Measurements from ENCODE around the gene PRDX5. TPM values are rescaled to one million over a fixed set of nuclear protein-coding genes. Genes with fewer than 3 reads are reported as not detected.

PRDX5 gene
- total and polyA plus RNA-seq, 8 donors: 9.3 to 725 (median 245) TPM

GRCh38 chr11:64331569-64332371 is 13.8 kb downstream of the PRDX5 start:
- Histone ChIP-seq H3K4me1 (peaks cover 9 to 45% (median 35%) of the 10 kb centered on the region in 4 donors), H3K27me3 (no peaks in the 10 kb centered on the region), H3K4me3 (peak overlapping the region in 1 of 4 donors; percentile 6), H3K9me3 (no peaks in the 10 kb centered on the region), H3K36me3 (no peaks in the 10 kb centered on the region), H3K27ac (peak overlapping the region; percentile 66 to 79 (median 71))
- intact Hi-C loops (cut with DNase I; ENCODE audit: low total_unique reads): no loop called here
- peak; percentile 88 to 92 for DNase-seq
- WGBS, 5 donors: 13 to 26% (median 17%) methylated on average over 10 to 20 of the region's 20 CpGs
- TF ChIP-seq EP300 (IDR thresholded peaks at IDR 0.05) (no peak), CTCF (IDR thresholded peaks at IDR 0.05) (peak in 5 of 7 experiments; percentile 6 to 58 (median 39)), POLR2A (IDR thresholded peaks at IDR 0.05) (no peak), POLR2AphosphoS5 (IDR thresholded peaks at IDR 0.05) (peak in 2 of 3 donors; percentile 22 to 69)

DNA sequence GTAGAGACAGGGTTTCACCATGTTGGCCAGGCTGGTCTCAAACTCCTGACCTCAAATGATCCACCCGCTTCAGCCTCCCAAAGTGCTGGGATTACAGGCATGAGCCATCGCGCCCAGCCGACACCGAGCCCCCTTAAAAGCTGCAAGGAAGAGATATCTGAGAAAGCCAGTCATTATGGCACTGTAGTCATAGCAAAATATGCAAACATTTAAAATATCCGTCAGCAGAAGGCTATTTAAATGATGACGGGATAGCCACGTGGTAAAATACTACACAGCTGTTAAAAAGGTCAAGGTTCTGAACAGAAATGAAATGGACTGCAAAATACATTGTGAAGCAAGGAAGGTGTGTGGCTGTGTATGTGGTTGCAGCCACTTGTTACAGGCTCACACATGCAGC is 15.6 kb downstream of the PRDX5 start:
- Histone ChIP-seq H3K9me3 (no peaks in the 10 kb centered on the region), H3K27me3 (no peaks in the 10 kb centered on the region), H3K4me1 (peaks cover 9 to 45% (median 35%) of the 10 kb centered on the region in 4 donors), H3K4me3 (no peak overlapping the region), H3K36me3 (no peaks in the 10 kb centered on the region), H3K27ac (no peak overlapping the region)
- TF ChIP-seq POLR2AphosphoS5 (IDR thresholded peaks at IDR 0.05) (no peak), POLR2A (IDR thresholded peaks at IDR 0.05) (no peak), CTCF (IDR thresholded peaks at IDR 0.05) (no peak), EP300 (IDR thresholded peaks at IDR 0.05) (no peak)
- 85 to 94% (median 89%) methylated on average over 8 of the region's 8 CpGs for WGBS, 5 donors
- DNase-seq: no peak
- intact Hi-C loops (cut with DNase I; ENCODE audit: low total_unique reads): no loop called here

DNA sequence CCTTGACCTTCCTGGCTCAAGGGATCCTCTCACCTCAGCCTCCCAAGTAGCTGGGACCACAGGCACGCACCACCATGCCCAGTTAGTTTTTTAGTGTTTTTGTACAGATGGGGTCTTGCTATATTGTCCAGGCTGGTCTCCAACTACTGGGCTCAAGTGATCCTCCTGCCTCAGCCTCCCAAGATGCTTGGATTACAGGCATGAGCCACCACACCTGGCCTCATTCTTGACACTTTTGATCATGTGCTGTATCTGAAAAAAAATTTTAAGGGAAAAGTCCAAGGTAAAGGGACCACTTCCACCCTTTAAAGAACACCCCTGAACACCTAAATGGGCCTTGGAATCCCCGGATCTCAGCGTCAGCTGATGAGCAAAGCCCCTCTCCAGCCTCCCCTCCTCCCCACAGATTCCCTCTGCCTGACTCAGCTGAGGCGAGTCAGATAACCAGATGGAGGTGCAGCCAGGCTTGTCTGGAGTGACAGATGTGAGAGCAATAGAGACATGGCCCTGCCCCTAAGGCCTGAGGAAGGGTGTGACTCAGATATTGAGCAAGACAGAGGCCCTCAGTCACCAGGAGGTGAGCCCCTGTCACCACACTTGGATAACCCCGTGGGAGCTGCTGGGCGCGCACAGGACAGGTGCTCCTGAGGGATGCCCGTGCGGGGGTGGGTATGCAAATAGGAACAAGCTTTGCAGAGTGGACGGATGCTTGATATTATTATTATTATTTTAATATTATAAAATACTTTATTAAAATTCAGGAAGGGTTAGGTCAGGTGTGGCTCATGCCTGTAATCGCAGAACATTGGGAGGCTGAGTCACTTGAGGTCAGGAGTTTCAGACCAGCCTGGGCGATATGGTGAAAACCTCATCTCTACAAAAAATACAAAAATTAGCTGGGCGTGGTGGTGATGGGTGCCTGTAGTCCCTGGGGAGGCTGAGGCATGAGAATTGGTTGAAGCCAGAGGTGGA is 17.1 kb downstream of the PRDX5 start:
- peak overlapping the region in 3 of 5 donors; percentile 9 to 41 (median 18) for H3K27ac ChIP-seq
- TF ChIP-seq POLR2A (IDR thresholded peaks at IDR 0.05): no peak
- no peak for TF ChIP-seq EP300 (IDR thresholded peaks at IDR 0.05)
- peak in 1 of 3 donors; percentile 51 for TF ChIP-seq POLR2AphosphoS5 (IDR thresholded peaks at IDR 0.05)
- TF ChIP-seq CTCF (IDR thresholded peaks at IDR 0.05): no peak
- no peak overlapping the region for H3K4me3 ChIP-seq
- peak; percentile 57 to 92 for DNase-seq
- peaks cover 9 to 40% (median 24%) of the 10 kb centered on the region in 4 donors for H3K4me1 ChIP-seq
- intact Hi-C loops (cut with DNase I; ENCODE audit: low total_unique reads): no loop called here
- H3K9me3 ChIP-seq: no peaks in the 10 kb centered on the region
- WGBS, 5 donors: 45 to 70% (median 55%) methylated on average over 12 to 13 of the region's 13 CpGs
- H3K27me3 ChIP-seq: no peaks in the 10 kb centered on the region
- no peaks in the 10 kb centered on the region for H3K36me3 ChIP-seq

Measured in stomach (tissue), 9 donors.